ENCODE measurements around the gene SLC6A17. TPM values are rescaled to one million over a fixed set of nuclear protein-coding genes. Genes with fewer than 3 reads are reported as not detected.

Gene SLC6A17
- total and polyA plus RNA-seq, 8 donors = 0.31 to 7.1 (median 1.4) TPM

- DNase-seq (no peak), FAIRE-seq (no peak)
These were observed 20.8 kb downstream of the SLC6A17 start for GRCh38 chr1:110170766-110171733.

GRCh38 chr1:110172001-110172400 lies 21.7 kb downstream of the SLC6A17 start:
- WGBS, 2 donors = 72 to 83% methylated on average over 10 of the region's 10 CpGs

More at GRCh38 chr1:110170766-110171733, 20.8 kb downstream of the SLC6A17 start:
- Histone ChIP-seq H3K4me3 (no peak overlapping the region), H3K27me3 (no peaks in the 10 kb centered on the region), H3K9me3 (no peaks in the 10 kb centered on the region), H3K4me1 (no peaks in the 10 kb centered on the region), H3K36me3 (no peaks in the 10 kb centered on the region), H3K27ac (no peak overlapping the region)
- peak in 2 of 4 donors; percentile 71 to 78 for ATAC-seq
- intact Hi-C loops (cut with DNase I) = no loop called here
- TF ChIP-seq CTCF (IDR thresholded peaks at IDR 0.05) = no peak
- 61 to 71% methylated on average over 13 of the region's 13 CpGs for WGBS, 2 donors

DNA sequence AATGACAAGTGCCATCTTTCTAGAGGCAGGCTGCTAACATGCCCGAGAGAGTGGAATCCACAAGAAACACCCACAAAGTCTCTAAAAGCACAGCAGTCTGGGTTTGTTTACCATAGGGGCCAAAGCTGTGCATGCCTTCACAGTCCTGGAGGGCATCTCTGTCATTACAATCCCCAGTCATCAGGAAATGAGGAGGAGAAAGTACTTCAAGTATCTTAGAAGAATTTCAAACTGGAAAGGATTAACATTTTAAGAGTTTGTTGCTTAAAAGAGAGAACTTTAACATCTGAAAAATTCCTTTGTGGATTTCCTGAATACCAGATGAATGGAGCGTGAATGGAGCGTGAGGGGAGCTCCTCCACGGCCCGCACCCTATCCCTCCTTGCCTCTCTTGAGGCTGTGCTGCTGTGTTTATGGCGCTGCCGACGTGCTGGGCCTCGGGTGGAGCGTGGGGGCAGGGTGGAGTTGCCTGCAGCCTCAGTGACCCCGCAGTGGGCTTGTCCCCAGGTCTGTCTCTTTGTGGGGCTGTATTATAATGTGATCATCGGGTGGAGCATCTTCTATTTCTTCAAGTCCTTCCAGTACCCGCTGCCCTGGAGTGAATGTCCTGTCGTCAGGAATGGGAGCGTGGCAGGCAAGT lies 23.3 kb downstream of the SLC6A17 start:
- H3K36me3 ChIP-seq = no peaks in the 10 kb centered on the region
- no peaks in the 10 kb centered on the region for H3K9me3 ChIP-seq
- H3K27me3 ChIP-seq = no peaks in the 10 kb centered on the region
- H3K4me3 ChIP-seq = no peak overlapping the region
- H3K27ac ChIP-seq = no peak overlapping the region
- WGBS, 2 donors = 65 to 72% methylated on average over 15 of the region's 15 CpGs
- ATAC-seq (no peak), DNase-seq (peak in 1 of 6 donors; percentile 27), FAIRE-seq (no peak)
- TF ChIP-seq CTCF (IDR thresholded peaks at IDR 0.05) = no peak
- intact Hi-C loops (cut with DNase I) = no loop called here
- no peaks in the 10 kb centered on the region for H3K4me1 ChIP-seq

More at GRCh38 chr1:110172001-110172400, 21.7 kb downstream of the SLC6A17 start:
- Histone ChIP-seq H3K27ac (no peak overlapping the region), H3K36me3 (no peaks in the 10 kb centered on the region), H3K4me3 (no peak overlapping the region), H3K4me1 (no peaks in the 10 kb centered on the region), H3K9me3 (no peaks in the 10 kb centered on the region), H3K27me3 (no peaks in the 10 kb centered on the region)
- FAIRE-seq (no peak), ATAC-seq (no peak), DNase-seq (no peak)
- intact Hi-C loops (cut with DNase I) = no loop called here
- TF ChIP-seq CTCF (IDR thresholded peaks at IDR 0.05) = no peak

DNA sequence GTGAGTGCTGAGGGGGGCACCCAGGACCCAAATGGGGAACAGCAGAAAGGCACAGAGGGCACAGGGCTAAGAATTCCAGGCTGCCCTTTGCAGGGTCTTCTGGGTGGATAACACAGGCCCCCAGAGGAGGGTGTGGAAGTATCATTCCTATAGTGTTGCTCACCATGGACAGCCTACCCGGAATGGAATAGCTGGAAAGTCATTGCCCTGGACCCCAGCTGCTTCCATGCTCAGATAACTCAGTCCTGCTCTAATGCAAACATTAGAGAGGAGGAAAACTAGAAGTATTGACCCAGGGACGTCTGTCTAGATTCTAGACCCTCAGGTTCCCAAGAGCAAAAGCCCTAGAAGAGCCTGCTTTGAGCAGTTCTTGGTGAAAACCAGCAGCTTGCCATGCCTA lies 24.7 kb downstream of the SLC6A17 start:
- no peak overlapping the region for H3K4me3 ChIP-seq
- no peaks in the 10 kb centered on the region for H3K27me3 ChIP-seq
- H3K36me3 ChIP-seq = no peaks in the 10 kb centered on the region
- ATAC-seq (no peak), FAIRE-seq (no peak), DNase-seq (no peak)
- no peak for TF ChIP-seq CTCF (IDR thresholded peaks at IDR 0.05)
- intact Hi-C loops (cut with DNase I) = no loop called here
- H3K27ac ChIP-seq = no peak overlapping the region
- whole genome bisulfite sequencing, 2 donors = 51 to 57% methylated on average over 2 of the region's 2 CpGs
- H3K9me3 ChIP-seq = no peaks in the 10 kb centered on the region
- H3K4me1 ChIP-seq = no peaks in the 10 kb centered on the region

Measured in pancreas (tissue), 10 donors.